Upper lobe of right lung (tissue), 1 donor: ENCODE results near the gene KRTAP9-7. TPM values are rescaled to one million over a fixed set of nuclear protein-coding genes. Genes with fewer than 3 reads are reported as not detected.

ENCODE experiments used
- ATAC-seq: fragments of 200-7000 bp; cut with Tn5 transposase; one replicate; pipeline ENCODE4 v1.9.1; 2020; ENCODE audit warnings: mild to moderate bottlenecking, moderate library complexity
- DNase-seq: peaks from one replicate; pipeline ENCODE4 v3.0.0-alpha.2; 2020
- H3K27ac ChIP-seq: fragments of 200-600 bp; one replicate; pipeline ENCODE4 v1.8.0; 2022
- H3K27me3 ChIP-seq: fragments of 200-600 bp; one replicate; pipeline ENCODE4 v1.8.0; 2022; ENCODE audit warnings: mild to moderate bottlenecking
- H3K36me3 ChIP-seq: fragments of 200-600 bp; one replicate; pipeline ENCODE4 v1.8.0; 2022
- H3K4me1 ChIP-seq: fragments of 200-600 bp; one replicate; pipeline ENCODE4 v1.8.0; 2022
- H3K4me3 ChIP-seq: fragments of 200-600 bp; one replicate; pipeline ENCODE4 v1.8.0; 2022; ENCODE audit warnings: mild to moderate bottlenecking
- H3K9me3 ChIP-seq: fragments of 200-600 bp; one replicate; pipeline ENCODE4 v1.8.0; 2022
- CTCF ChIP-seq: fragments of 200-600 bp; IDR thresholded peaks from one replicate; pipeline ENCODE4 v1.8.0; 2022; ENCODE audit warnings: antibody characterized with exemption
- intact Hi-C: fragments of 100-400 bp; cut with DNase I; formaldehyde crosslinking; loops from one replicate; pipeline ENCODE4 v1.11.0; 2022
- total RNA-seq: library from RNA; stranded (reverse); fragmentation: NEBNext Ultra II Directional; extraction: Animal tissue kit (Norgen Biotek cat#: 25700); gene quantifications from one replicate; pipeline ENCODE4 v1.2.1, GENCODE V29; 2021
- donor health status: DM: no; HTN: yes; CAD: no; lungs with severe emphysema.

KRTAP9-7 gene
- total RNA-seq, 1 donor from 2014 or later = not detected

GRCh38 chr17:41284043-41284442 is 8.5 kb downstream of the KRTAP9-7 start:
- H3K36me3 ChIP-seq = no peaks in the 10 kb centered on the region
- no peak overlapping the region for H3K27ac ChIP-seq
- H3K4me3 ChIP-seq = no peak overlapping the region
- H3K4me1 ChIP-seq = no peaks in the 10 kb centered on the region
- DNase-seq = no peak
- intact Hi-C loops = no loop called here
- no peak for ATAC-seq
- no peak for TF ChIP-seq CTCF
- H3K9me3 ChIP-seq = no peaks in the 10 kb centered on the region
- H3K27me3 ChIP-seq = no peaks in the 10 kb centered on the region

- ATAC-seq (no peak), DNase-seq (no peak)
- Histone ChIP-seq H3K36me3 (no peaks in the 10 kb centered on the region), H3K9me3 (no peaks in the 10 kb centered on the region), H3K27me3 (no peaks in the 10 kb centered on the region), H3K27ac (no peak overlapping the region), H3K4me3 (no peak overlapping the region), H3K4me1 (no peaks in the 10 kb centered on the region)
- no peak for TF ChIP-seq CTCF
- intact Hi-C loops = no loop called here
Observed at GRCh38 chr17:41284546-41284945, 9.0 kb downstream of the KRTAP9-7 start.

- no peak for ATAC-seq
- no peak overlapping the region for H3K4me3 ChIP-seq
- TF ChIP-seq CTCF = no peak
- no peaks in the 10 kb centered on the region for H3K9me3 ChIP-seq
- H3K27ac ChIP-seq = no peak overlapping the region
- no peaks in the 10 kb centered on the region for H3K27me3 ChIP-seq
- intact Hi-C loops = no loop called here
- no peak for DNase-seq
- no peaks in the 10 kb centered on the region for H3K4me1 ChIP-seq
- H3K36me3 ChIP-seq = no peaks in the 10 kb centered on the region
Observed at GRCh38 chr17:41287050-41287449, 11.6 kb downstream of the KRTAP9-7 start.

- Histone ChIP-seq H3K36me3 (no peaks in the 10 kb centered on the region), H3K9me3 (no peaks in the 10 kb centered on the region), H3K27ac (no peak overlapping the region), H3K4me3 (no peak overlapping the region), H3K4me1 (no peaks in the 10 kb centered on the region), H3K27me3 (no peaks in the 10 kb centered on the region)
- intact Hi-C loops = no loop called here
- no peak for ATAC-seq
- TF ChIP-seq CTCF = no peak
- DNase-seq = no peak
Observed at GRCh38 chr17:41294016-41294415, 18.5 kb downstream of the KRTAP9-7 start.

- H3K4me1 ChIP-seq = no peaks in the 10 kb centered on the region
- intact Hi-C loops = no loop called here
- H3K27me3 ChIP-seq = no peaks in the 10 kb centered on the region
- DNase-seq = no peak
- no peak overlapping the region for H3K4me3 ChIP-seq
- no peak for TF ChIP-seq CTCF
- no peaks in the 10 kb centered on the region for H3K36me3 ChIP-seq
- ATAC-seq = no peak
- H3K27ac ChIP-seq = no peak overlapping the region
- no peaks in the 10 kb centered on the region for H3K9me3 ChIP-seq
Observed at GRCh38 chr17:41296846-41297245, 21.3 kb downstream of the KRTAP9-7 start.

- DNase-seq (no peak), ATAC-seq (no peak)
- H3K27ac ChIP-seq = no peak overlapping the region
- H3K36me3 ChIP-seq = no peaks in the 10 kb centered on the region
- intact Hi-C loops = no loop called here
- H3K27me3 ChIP-seq = no peaks in the 10 kb centered on the region
- TF ChIP-seq CTCF = no peak
- H3K9me3 ChIP-seq = no peaks in the 10 kb centered on the region
- no peaks in the 10 kb centered on the region for H3K4me1 ChIP-seq
- no peak overlapping the region for H3K4me3 ChIP-seq
Observed at GRCh38 chr17:41298458-41299135, 23.1 kb downstream of the KRTAP9-7 start.
